Left kidney (tissue), 2 donors: Measurements from ENCODE around the gene MBP. TPM values are rescaled to one million over a fixed set of nuclear protein-coding genes. Genes with fewer than 3 reads are reported as not detected.

Experiments used
- DNase-seq: peaks from one replicate; pipeline ENCODE4 v3.0.0-alpha.2; 2013
- polyA plus RNA-seq: library from polyadenylated mRNA; unstranded; fragments of 120-200 nt; gene quantifications from one replicate; pipeline ENCODE4 v1.2.1, GENCODE V29; 2013; ENCODE audit not compliant: insufficient read length

MBP gene
- polyA plus RNA-seq, 1 donor, result 17.1 TPM

GRCh38 chr18:77101410-77102258 lies 30.9 kb downstream of the MBP start:
- DNase-seq, result no peak

DNA sequence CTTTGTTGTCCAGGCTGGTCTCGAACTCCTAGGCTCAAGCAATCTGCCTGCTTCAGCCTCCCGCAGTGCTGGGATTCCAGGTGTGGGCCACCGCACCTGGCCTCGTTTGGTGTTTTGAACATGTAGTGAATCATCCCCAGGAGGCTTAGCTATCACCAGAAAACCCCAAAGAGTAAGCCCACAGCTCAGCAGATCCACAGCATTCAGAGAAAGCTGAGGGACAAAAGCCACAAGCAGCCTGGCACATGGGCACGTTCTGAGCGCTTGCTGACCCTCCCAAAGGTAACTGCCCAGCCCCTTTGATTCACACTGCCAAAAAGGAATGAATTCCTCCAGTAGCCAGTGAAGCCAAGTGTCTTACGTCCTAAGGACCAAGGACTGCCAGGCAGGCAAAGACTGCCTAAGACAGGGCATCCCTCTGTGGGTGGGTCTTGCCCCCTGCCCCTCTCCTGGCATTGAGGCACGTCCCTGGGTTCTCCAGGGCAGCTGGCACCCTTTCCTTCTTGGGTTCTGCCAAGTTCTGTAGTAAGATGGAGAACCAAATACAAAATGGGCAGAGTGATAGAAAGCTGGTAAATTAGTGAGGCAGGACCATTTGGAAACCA lies 31.7 kb downstream of the MBP start:
- DNase-seq, result no peak

GRCh38 chr18:77099485-77100370 lies 32.9 kb downstream of the MBP start:
- no peak for DNase-seq

GRCh38 chr18:77098538-77099174 lies 33.9 kb downstream of the MBP start:
- DNase-seq, result no peak

DNA sequence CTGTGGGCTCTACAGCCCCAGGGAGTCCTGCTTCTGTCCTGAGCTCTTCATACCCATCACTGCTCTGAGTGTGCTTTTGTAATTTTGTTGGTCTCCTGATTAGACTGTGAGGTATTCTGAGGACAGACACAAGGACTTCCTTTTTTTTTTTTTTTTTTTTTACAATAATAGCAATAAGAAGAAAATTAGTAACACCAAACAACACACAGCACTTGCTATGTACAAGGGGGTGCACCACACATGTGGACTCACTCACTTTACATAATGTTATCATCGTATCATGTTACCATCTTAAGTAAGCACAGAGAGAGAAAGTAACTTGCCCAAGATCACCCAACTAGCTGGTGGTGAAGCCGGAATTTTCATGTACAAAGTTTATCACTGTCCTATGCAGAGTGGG lies 34.6 kb downstream of the MBP start:
- DNase-seq, result no peak

- no peak for DNase-seq
These were observed 35.4 kb downstream of the MBP start for GRCh38 chr18:77096936-77097886.

GRCh38 chr18:77095391-77096371 lies 36.9 kb downstream of the MBP start:
- DNase-seq, result no peak

- DNase-seq, result no peak
These were observed 39.0 kb downstream of the MBP start for GRCh38 chr18:77093586-77093985.

DNA sequence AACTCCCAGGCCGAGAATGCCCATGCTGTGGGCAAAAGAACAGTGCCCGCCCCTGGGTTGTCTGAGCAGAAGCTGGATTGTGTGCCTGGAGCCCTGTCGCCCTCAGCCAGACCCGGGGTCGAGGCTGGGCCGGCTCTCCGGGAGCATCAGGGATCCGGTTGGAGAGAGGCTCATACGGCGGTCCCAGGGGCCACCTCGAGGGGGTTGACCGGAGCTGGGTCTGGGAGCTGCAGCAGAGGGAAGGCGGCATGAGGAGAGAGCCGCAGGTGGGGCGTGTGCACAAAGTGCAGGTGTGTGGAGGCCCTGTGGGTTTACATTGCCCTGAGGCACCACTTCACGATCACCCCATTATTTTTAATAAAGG lies 39.5 kb downstream of the MBP start:
- DNase-seq, result no peak

- no peak for DNase-seq
These were observed 40.2 kb downstream of the MBP start for GRCh38 chr18:77092104-77093066.

- no peak for DNase-seq
These were observed 41.2 kb downstream of the MBP start for GRCh38 chr18:77091366-77091765.

- no peak for DNase-seq
These were observed 41.9 kb downstream of the MBP start for GRCh38 chr18:77090546-77091174.

- no peak for DNase-seq
These were observed 42.8 kb downstream of the MBP start for GRCh38 chr18:77089723-77090285.

DNA sequence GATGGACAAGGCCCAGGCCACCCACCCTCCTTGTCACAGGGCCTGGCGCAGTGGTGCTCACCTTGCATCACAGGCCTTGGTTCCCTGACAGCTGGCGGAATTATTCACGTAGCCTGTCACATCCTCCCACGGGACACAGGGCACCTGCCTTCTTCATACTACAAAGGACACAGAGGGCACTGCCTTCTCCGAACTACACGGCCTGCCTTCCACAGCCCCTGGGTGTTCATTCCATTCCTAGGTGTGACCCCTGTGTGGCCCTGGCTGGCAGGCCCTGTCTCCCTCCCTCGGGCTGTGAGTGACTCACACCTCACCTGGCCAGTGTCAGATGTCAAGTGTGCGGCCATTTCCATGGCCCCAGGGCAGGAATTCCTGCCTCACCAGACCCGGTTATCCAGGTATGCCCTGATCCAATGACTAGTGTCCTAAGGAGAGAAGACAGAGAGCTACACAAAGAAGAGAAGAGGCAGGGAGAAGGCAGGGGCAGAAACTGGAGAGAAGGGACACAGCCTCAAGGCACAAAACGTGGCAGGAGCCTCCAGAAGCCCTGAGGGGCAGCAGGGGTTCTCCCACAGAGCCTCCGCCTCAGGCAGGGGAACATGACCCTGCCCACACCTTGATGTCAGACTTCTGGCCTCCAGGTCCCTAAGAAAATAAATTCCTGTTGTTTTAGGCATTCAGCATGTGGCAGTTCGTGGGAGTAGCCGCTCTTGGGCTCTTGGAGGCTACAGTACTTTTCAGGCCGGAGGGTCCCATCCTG lies 43.4 kb downstream of the MBP start:
- no peak for DNase-seq

GRCh38 chr18:77087393-77088141 lies 45.0 kb downstream of the MBP start:
- DNase-seq, result peak; percentile 67
